VCaP (cell line): Measurements from ENCODE around the gene SORCS3.

Experiments used
- H3K27ac ChIP-seq: fragments of 450-650 bp; 2 replicates; pipeline ENCODE4 v1.5.1; 2017
- CTCF ChIP-seq: fragments of 450-650 bp; conservative IDR thresholded peaks from 2 replicates; pipeline ENCODE4 v1.5.1; 2017; ENCODE audit warnings: mild to moderate bottlenecking, moderate library complexity

SORCS3 gene

GRCh38 chr10:104947314-104947713 is 306.2 kb downstream of the SORCS3 start:
- H3K27ac ChIP-seq, result no peak overlapping the region

GRCh38 chr10:104957178-104957841 is 316.2 kb downstream of the SORCS3 start:
- H3K27ac ChIP-seq, result no peak overlapping the region
- no peak for TF ChIP-seq CTCF

More at GRCh38 chr10:104947314-104947713, 306.2 kb downstream of the SORCS3 start:
- no peak for TF ChIP-seq CTCF

GRCh38 chr10:104966563-104967297 is 325.6 kb downstream of the SORCS3 start:
- no peak for TF ChIP-seq CTCF
- no peak overlapping the region for H3K27ac ChIP-seq

GRCh38 chr10:104980368-104980767 is 339.3 kb downstream of the SORCS3 start:
- no peak for TF ChIP-seq CTCF
- no peak overlapping the region for H3K27ac ChIP-seq

GRCh38 chr10:104981995-104982394 is 340.9 kb downstream of the SORCS3 start:
- no peak overlapping the region for H3K27ac ChIP-seq
- no peak for TF ChIP-seq CTCF

- no peak overlapping the region for H3K27ac ChIP-seq
- TF ChIP-seq CTCF, result no peak
These were observed 347.6 kb downstream of the SORCS3 start for GRCh38 chr10:104988686-104989085.

GRCh38 chr10:104989880-104990279 is 348.8 kb downstream of the SORCS3 start:
- TF ChIP-seq CTCF, result no peak
- no peak overlapping the region for H3K27ac ChIP-seq
